Prostate gland (tissue), 2 donors: Measurements from ENCODE around the gene POLD2. TPM values are rescaled to one million over a fixed set of nuclear protein-coding genes. Genes with fewer than 3 reads are reported as not detected.
"Not testable (repeated sequence)": the region's sequence is repeated elsewhere in the genome, so short reads cannot be mapped to it uniquely, and the experiment has no call there.

Experiments used
- DNase-seq: peaks from one replicate; pipeline ENCODE4 v3.0.0-alpha.2; 2019; ENCODE audit warnings: low spot score
- H3K27ac ChIP-seq, 2 donors: fragments of 200-600 bp; sonication (generic); 2 replicates each; pipeline ENCODE4 v1.5.1; 2017 to 2019
- H3K27me3 ChIP-seq: fragments of 200-600 bp; sonication (generic); replicated peaks from 2 replicates; pipeline ENCODE4 v1.5.1; 2019; ENCODE audit not compliant: insufficient read depth
- H3K36me3 ChIP-seq, 2 donors: fragments of 200-600 bp; sonication (generic); 1 replicate in 1 of 2; 2 replicates in 1 of 2; pipeline versions ENCODE4 v1.5.1 to v1.8.1; 2017 to 2019
- H3K4me1 ChIP-seq: fragments of 200-600 bp; sonication (generic); replicated peaks from 2 replicates; pipeline ENCODE4 v1.5.1; 2019
- H3K4me3 ChIP-seq, 2 donors: fragments of 200-600 bp; sonication (generic); 2 replicates each; pipeline ENCODE4 v1.5.1; 2017 to 2019
- H3K9me3 ChIP-seq: fragments of 200-600 bp; sonication (generic); 2 replicates; pipeline ENCODE4 v1.5.1; 2017
- POLR2A ChIP-seq: fragments of 450-650 bp; IDR thresholded peaks from one replicate; pipeline ENCODE4 v1.6.1; 2016; ENCODE audit warnings: antibody characterized with exemption, mild to moderate bottlenecking
- POLR2AphosphoS5 ChIP-seq: sonication (generic); formaldehyde crosslinking; IDR thresholded peaks from one replicate; pipeline ENCODE4 v1.6.1; 2017; ENCODE audit warnings: antibody characterized with exemption
- WGBS: methylation state at CpG from one replicate; pipeline ENCODE4 v1.1.5; 2018; 5-methylcytosine and 5-hydroxymethylcytosine counted together
- intact Hi-C: fragments of 100-400 bp; cut with DNase I; formaldehyde crosslinking; loops from one replicate; pipeline ENCODE4 v1.14.2; 2022
- total RNA-seq, 2 donors: library from RNA; depleted of rRNA; stranded (reverse); fragments of >200 nt; gene quantifications; one replicate each; pipeline ENCODE4 v1.1.0, GENCODE V29; 2016
- TF ChIP-seq, protein P1 (sequence below), 4 experiments: fragments of 200-600 bp in 2 of 4; fragments of 450-650 bp in 2 of 4; sonication (generic) in 2 of 4; IDR thresholded peaks; 1 replicate in 3 of 4; 2 replicates in 1 of 4; pipeline ENCODE4 v1.5.1; 2016 to 2019; ENCODE audit warnings: antibody characterized with exemption in 4 of 4, mild to moderate bottlenecking in 2 of 4, moderate library complexity in 2 of 4

Gene POLD2
- total RNA-seq, 2 donors from 2014 or later = 53.1 to 65.9 TPM

DNA sequence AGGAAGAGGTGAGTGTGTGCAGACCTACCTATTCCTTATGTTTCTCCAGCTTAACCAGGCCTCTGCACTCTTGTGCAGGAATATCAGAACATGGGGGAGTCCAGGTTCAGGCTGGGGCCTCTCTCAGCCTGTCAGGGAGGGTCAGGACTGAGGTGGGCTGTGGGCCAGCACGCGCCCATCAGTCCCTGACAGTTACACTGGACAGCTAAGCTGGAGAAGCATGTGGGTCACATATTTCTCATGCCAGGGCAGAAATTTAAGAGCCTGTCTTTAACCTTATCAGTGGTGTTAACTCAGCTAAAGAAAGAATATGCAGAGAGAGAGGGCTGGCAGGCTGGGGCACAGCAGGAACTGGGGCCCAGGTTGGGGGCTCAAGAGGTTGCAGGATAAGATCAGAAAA lies 8.7 kb upstream of the POLD2 start:
- H3K27ac ChIP-seq = no peak overlapping the region
- no peaks in the 10 kb centered on the region for H3K36me3 ChIP-seq
- H3K27me3 ChIP-seq = no peaks in the 10 kb centered on the region
- DNase-seq = no peak
- H3K4me1 ChIP-seq = no peaks in the 10 kb centered on the region
- 58% methylated on average over 2 of the region's 2 CpGs for WGBS
- intact Hi-C loops = no loop called here
- TF ChIP-seq, protein P1, sequence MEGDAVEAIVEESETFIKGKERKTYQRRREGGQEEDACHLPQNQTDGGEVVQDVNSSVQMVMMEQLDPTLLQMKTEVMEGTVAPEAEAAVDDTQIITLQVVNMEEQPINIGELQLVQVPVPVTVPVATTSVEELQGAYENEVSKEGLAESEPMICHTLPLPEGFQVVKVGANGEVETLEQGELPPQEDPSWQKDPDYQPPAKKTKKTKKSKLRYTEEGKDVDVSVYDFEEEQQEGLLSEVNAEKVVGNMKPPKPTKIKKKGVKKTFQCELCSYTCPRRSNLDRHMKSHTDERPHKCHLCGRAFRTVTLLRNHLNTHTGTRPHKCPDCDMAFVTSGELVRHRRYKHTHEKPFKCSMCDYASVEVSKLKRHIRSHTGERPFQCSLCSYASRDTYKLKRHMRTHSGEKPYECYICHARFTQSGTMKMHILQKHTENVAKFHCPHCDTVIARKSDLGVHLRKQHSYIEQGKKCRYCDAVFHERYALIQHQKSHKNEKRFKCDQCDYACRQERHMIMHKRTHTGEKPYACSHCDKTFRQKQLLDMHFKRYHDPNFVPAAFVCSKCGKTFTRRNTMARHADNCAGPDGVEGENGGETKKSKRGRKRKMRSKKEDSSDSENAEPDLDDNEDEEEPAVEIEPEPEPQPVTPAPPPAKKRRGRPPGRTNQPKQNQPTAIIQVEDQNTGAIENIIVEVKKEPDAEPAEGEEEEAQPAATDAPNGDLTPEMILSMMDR (IDR thresholded peaks at IDR 0.05) = no peak
- TF ChIP-seq POLR2A (no peak), POLR2AphosphoS5 (no peak)
- no peaks in the 10 kb centered on the region for H3K9me3 ChIP-seq
- H3K4me3 ChIP-seq = no peak overlapping the region

DNA sequence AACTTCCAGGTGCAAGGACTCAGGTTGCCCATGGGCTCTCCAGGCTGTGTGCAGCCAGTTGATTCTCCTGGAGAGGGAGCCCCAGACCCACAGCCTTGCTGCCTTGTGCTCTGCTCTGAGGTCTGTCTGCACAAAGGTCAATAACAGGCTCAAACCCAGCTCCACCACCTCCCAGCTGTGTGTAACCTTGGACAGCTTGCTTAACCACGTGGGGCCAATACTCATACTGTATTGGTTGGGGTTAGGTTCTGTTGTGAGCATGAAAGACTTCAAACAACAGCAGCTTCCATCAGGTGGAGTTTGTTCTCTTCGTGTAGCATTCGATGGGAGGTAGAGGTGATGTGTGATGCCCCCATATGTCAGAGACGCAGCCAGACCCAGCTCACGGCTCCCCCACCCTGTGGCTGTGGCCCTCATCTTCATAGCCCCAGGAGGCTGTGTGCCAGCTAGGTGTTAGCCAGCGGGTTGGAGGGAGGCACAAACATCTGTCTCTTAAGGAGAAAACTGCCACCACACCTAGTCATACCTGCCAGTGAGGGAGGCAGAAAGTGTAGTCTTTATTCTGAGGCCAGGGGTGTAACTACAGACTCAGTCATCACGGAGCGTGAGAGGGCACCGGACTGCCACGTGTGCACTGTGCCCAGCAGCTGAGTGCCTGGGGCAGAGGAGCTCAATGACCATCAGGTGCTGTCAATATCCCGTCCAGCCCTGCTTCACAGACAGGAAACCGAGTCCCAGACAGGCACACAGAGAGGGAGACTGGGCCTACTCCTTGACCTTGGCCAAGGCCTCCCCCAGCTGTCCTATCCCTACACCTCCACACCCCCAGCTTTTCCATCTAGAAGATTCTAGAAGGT lies 8.1 kb upstream of the POLD2 start:
- H3K27ac ChIP-seq = no peak overlapping the region

DNA sequence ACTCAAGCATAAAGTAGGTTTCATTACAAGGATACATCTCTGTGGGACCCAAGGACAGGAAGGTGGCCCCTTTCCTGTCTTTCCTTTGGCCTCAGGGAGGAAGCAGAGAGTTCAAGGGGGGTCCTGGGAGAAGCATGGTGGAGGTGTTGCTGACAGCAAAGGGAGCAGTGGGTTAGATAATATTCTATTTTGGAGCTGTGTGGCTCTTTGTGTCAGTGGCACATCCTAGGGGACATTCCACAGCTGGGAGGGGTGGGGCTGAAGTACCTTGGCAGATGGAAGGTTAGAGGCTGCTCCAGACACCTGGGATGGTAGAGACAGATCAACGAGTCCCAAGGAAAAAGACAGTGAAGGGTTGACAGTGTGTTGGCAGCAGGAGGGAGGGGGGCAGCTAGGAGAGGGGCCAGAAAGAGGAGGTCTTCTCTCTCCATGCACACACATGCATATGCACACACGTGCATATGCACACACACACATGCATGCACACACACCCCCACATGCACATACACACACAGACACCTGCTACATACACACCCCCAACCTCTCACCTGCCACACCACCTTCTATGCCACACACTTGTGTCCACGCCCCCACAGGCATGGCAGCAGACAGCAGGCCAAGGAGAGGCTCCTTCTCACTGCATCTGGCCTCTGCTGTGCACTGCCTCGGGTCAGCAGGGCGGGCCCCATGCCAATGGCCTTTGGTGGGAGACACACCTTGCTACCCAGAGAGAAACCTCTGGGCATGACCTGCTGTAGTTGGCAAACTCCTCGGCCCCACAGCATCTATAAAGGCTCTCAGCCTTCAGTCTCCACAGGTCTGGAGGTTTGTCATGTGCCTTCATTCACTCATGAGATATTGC lies 5.6 kb upstream of the POLD2 start:
- H3K36me3 ChIP-seq = no peaks in the 10 kb centered on the region
- TF ChIP-seq POLR2AphosphoS5 = no peak
- no peak for TF ChIP-seq POLR2A
- TF ChIP-seq, protein P1 (IDR thresholded peaks at IDR 0.05) = no peak
- 71% methylated on average over 5 of the region's 6 CpGs for WGBS
- H3K27ac ChIP-seq = no peak overlapping the region
- no peaks in the 10 kb centered on the region for H3K4me1 ChIP-seq
- no peak overlapping the region for H3K4me3 ChIP-seq
- H3K27me3 ChIP-seq = no peaks in the 10 kb centered on the region
- DNase-seq = no peak
- intact Hi-C loops = no loop called here
- no peaks in the 10 kb centered on the region for H3K9me3 ChIP-seq

More for the DNA sequence above, 8.1 kb upstream of the POLD2 start:
- WGBS = 86% methylated on average over 8 of the region's 12 CpGs
- Histone ChIP-seq H3K4me1 (no peaks in the 10 kb centered on the region), H3K27me3 (no peaks in the 10 kb centered on the region), H3K4me3 (no peak overlapping the region), H3K9me3 (no peaks in the 10 kb centered on the region), H3K36me3 (no peaks in the 10 kb centered on the region)
- no peak for DNase-seq
- TF ChIP-seq POLR2A (no peak), POLR2AphosphoS5 (no peak)
- TF ChIP-seq, protein P1 (IDR thresholded peaks at IDR 0.05) = no peak
- intact Hi-C loops = no loop called here

DNA sequence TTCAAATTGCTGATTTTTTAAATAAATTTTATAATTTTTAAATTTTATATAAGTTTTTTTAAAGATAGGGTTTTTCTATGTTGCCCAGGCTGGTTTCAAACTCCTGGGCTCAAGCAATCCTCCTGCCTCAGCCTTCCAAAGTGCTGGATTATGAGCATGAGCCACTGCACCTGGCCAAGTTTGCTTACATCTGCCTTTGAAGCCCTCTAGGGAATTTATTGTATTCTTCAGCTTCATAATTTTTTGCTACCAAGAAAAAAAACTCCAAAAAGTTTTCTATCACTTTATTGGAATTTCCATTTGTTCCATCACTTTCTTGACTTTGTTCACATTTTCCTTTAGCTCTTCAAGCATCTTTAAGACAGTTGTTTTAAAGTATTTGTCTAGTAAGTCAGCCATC lies 3.8 kb upstream of the POLD2 start:
- no peak for DNase-seq
- no peak for TF ChIP-seq POLR2AphosphoS5
- TF ChIP-seq POLR2A = no peak
- TF ChIP-seq, protein P1 (IDR thresholded peaks at IDR 0.05) = no peak
- intact Hi-C loops = no loop called here
- Histone ChIP-seq H3K9me3 (no peaks in the 10 kb centered on the region), H3K4me1 (peaks cover 7% of the 10 kb centered on the region), H3K36me3 (no peaks in the 10 kb centered on the region), H3K27ac (no peak overlapping the region), H3K27me3 (no peaks in the 10 kb centered on the region), H3K4me3 (no peak overlapping the region)

DNA sequence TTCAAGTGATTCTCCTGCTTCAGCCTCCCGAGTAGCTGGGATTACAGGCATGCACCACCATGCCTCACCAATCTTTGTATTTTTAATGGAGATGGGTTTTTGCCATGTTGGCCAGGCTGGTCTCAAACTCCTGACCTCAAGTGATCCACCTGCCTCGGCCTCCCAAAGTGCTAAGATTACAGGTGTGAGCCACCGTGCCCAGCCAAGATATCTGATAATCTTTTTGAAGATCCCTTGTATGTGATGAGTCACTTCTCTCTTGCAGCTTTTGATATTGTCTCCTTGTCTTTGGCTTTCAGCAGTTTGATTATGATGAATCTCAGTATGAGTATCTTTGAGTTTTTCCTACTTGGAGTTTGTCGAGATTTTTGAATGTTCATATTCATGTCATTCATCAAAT lies 3.2 kb upstream of the POLD2 start:
- H3K4me3 ChIP-seq, H3K27ac ChIP-seq, intact Hi-C loops, H3K4me1 ChIP-seq, H3K36me3 ChIP-seq, H3K27me3 ChIP-seq, H3K9me3 ChIP-seq, DNase-seq: not testable (repeated sequence)
- WGBS = 94% methylated on average over 4 of the region's 4 CpGs
